ENCODE data around the gene ZNF835. TPM values are rescaled to one million over a fixed set of nuclear protein-coding genes. Genes with fewer than 3 reads are reported as not detected.

ZNF835 gene
- total RNA-seq, 1 donor from 2014 or later = 3.0 TPM

DNA sequence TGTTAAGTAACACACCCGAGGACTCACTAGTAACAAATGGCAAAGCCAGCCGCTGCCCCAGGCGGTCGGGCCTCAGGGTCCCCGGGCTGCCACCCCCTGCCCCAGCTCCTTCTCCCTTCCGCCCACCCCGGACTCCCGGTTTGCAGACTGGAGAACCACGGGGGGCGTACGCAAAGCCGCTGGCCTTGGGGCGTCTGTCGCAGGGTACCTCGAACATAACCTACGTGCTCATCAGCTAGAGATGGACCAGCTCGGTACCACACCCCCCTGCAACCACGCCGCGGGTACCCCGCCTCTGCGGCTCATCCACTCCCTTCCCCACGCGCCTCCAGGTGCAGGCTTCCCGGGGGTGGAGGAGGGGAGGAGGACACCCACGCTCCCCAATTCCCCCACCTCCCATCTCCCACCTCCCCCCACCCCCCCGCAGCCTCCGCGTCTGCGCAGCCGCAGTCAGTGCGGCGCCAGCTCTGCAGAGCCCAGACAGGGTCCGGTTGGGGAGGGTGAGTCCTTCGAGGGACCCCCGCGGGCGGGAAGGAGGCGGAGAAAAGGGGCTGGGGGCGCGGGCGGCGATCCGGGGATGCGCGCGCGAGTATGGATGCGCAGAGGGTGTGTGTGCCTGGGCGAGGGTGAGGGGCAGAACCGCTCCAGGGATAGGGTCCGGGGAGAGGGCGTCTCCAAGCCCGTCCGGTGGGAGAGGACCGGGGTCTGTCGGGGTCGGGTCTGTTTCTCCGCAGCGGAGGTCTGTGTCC is 28.7 kb downstream of the ZNF835 start, which contains the start of gene SMIM17:
Gene SMIM17, plus strand, starts transcription at position 449 of the 749 bp plus-strand sequence. CDS start 2,509 bp downstream, outside the sequence.
- intact Hi-C loops (cut with DNase I) = no loop called here
- TF ChIP-seq, protein P1, sequence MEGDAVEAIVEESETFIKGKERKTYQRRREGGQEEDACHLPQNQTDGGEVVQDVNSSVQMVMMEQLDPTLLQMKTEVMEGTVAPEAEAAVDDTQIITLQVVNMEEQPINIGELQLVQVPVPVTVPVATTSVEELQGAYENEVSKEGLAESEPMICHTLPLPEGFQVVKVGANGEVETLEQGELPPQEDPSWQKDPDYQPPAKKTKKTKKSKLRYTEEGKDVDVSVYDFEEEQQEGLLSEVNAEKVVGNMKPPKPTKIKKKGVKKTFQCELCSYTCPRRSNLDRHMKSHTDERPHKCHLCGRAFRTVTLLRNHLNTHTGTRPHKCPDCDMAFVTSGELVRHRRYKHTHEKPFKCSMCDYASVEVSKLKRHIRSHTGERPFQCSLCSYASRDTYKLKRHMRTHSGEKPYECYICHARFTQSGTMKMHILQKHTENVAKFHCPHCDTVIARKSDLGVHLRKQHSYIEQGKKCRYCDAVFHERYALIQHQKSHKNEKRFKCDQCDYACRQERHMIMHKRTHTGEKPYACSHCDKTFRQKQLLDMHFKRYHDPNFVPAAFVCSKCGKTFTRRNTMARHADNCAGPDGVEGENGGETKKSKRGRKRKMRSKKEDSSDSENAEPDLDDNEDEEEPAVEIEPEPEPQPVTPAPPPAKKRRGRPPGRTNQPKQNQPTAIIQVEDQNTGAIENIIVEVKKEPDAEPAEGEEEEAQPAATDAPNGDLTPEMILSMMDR (IDR thresholded peaks at IDR 0.05) = no peak
- H3K9me3 ChIP-seq = peaks cover 29% of the 10 kb centered on the region
- H3K4me1 ChIP-seq = no peaks in the 10 kb centered on the region
- no peak for DNase-seq
- H3K27me3 ChIP-seq (ENCODE audit: low read depth) = peaks cover 14% of the 10 kb centered on the region
- no peaks in the 10 kb centered on the region for H3K36me3 ChIP-seq
- no peak within 1 kb of the TSS for H3K4me3 ChIP-seq
- no peak within 1 kb of the TSS for H3K27ac ChIP-seq
- no peak for ATAC-seq

DNA sequence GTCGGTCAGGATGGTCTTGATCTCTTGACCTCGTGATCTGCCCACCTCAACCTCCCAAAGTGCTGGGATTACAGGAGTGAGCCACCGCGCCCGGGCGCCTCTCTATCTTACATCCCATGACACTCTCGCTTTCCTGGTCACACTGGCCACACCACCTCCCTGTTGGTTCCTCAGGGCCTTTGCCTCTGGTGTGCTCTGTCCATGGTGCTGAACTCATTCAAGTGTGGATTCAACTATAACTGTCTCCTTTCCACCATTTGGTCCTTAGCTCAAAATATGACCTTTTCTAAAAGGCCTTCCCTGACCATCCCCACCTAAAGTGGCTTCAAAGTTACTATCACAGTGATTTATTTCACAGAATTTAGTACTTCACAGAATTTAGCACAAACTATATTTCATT is 32.3 kb downstream of the ZNF835 start:
- H3K36me3 ChIP-seq = no peaks in the 10 kb centered on the region
- H3K27ac ChIP-seq = no peak overlapping the region
- TF ChIP-seq, protein P1 (IDR thresholded peaks at IDR 0.05) = no peak
- no peaks in the 10 kb centered on the region for H3K4me1 ChIP-seq
- no peak for ATAC-seq
- intact Hi-C loops (cut with DNase I) = no loop called here
- no peak for DNase-seq
- H3K9me3 ChIP-seq = peaks cover 37% of the 10 kb centered on the region
- no peak overlapping the region for H3K4me3 ChIP-seq
- H3K27me3 ChIP-seq (ENCODE audit: low read depth) = peaks cover 14% of the 10 kb centered on the region

DNA sequence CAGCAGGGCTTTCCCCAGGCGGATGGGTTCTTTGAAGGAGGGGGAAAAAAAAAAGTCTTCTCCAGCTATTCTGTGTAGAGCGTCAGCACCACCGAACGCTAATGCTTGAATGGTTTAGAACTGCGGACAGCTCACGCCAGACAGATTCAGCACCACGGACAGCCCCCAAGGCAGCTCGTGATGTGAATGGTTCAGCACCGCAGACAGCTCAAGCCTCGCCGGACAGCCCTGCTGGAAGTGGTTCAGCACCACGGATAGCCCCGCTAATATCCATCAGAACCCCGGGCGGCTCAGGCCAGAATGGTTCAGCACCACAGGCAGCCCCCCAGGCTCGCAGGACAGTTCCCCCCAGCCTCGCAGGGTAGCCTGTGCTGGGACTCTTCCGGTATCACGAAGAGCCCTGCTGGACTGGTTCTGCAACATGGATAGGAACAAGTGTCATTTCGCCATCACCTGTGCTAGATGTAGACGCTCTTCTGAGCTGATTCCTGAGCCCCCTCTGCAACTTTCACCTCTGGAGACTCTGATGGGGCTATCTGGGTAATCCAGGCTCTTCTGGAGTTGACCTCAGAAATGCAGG is 33.5 kb downstream of the ZNF835 start:
- no peak overlapping the region for H3K27ac ChIP-seq
- intact Hi-C loops (cut with DNase I) = no loop called here
- peaks cover 6% of the 10 kb centered on the region for H3K27me3 ChIP-seq (ENCODE audit: low read depth)
- peaks cover 49% of the 10 kb centered on the region for H3K9me3 ChIP-seq
- no peak overlapping the region for H3K4me3 ChIP-seq
- no peaks in the 10 kb centered on the region for H3K36me3 ChIP-seq
- ATAC-seq (peak; percentile 50 to 65), DNase-seq (no peak)
- TF ChIP-seq, protein P1 (IDR thresholded peaks at IDR 0.05) = no peak
- H3K4me1 ChIP-seq = no peaks in the 10 kb centered on the region

DNA sequence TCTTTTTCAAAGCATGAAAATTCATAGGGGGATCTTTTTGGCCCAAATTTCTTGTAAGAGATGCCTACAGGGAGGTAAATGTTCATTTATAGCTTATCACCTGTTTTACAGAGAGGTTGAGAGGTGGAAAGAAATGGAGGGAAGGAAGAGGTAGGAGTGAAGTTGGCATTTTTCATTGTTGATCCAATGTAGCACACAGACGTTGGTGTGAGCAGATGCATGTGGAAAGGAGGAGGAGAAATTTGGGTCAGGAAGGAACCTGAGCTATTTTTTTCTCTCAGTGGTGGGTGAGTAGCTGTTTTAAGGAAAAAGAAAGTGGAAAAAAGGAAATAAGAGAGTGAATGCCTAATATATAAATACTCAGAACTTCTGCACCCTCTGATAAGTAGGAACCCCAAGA is 38.5 kb downstream of the ZNF835 start:
- ATAC-seq (no peak), DNase-seq (no peak)
- intact Hi-C loops (cut with DNase I) = no loop called here
- Histone ChIP-seq H3K27me3 (ENCODE audit: low read depth) (no peaks in the 10 kb centered on the region), H3K36me3 (no peaks in the 10 kb centered on the region), H3K4me1 (no peaks in the 10 kb centered on the region), H3K9me3 (peaks cover 70% of the 10 kb centered on the region), H3K27ac (no peak overlapping the region), H3K4me3 (no peak overlapping the region)
- TF ChIP-seq, protein P1 (IDR thresholded peaks at IDR 0.05) = no peak

DNA sequence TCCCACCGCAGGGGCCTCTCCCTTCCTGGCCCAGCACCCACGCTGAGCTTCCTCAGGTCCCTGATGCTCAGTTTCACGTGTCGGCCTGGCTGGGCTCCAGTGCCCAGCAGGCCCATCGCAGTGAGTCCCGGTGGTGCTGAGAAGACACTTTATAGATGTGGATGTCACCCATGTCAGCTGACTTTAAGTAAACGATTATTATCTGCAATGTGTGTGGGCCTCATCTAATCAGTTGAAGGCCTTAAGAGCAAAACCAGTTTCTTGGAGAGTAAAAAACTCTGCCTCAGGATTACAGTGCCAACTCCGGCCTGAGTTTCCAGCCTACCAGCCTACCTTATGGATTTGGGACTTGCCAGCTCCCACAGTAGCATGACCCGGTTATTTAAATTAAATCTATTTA is 45.8 kb downstream of the ZNF835 start:
- Histone ChIP-seq H3K36me3 (peaks cover 15% of the 10 kb centered on the region), H3K27me3 (ENCODE audit: low read depth) (no peaks in the 10 kb centered on the region), H3K4me1 (no peaks in the 10 kb centered on the region), H3K4me3 (no peak overlapping the region), H3K27ac (no peak overlapping the region), H3K9me3 (peaks cover 86% of the 10 kb centered on the region)
- intact Hi-C loops (cut with DNase I) = no loop called here
- ATAC-seq = no peak
- no peak for DNase-seq
- TF ChIP-seq, protein P1 (IDR thresholded peaks at IDR 0.05) = no peak

All from lower lobe of right lung (tissue), 2 donors.